ENCODE data around the gene RBM15B. TPM values are rescaled to one million over a fixed set of nuclear protein-coding genes. Genes with fewer than 3 reads are reported as not detected.

The RBM15B gene
- total RNA-seq, 1 experiment from 2014 or later = 17.1 TPM

DNA sequence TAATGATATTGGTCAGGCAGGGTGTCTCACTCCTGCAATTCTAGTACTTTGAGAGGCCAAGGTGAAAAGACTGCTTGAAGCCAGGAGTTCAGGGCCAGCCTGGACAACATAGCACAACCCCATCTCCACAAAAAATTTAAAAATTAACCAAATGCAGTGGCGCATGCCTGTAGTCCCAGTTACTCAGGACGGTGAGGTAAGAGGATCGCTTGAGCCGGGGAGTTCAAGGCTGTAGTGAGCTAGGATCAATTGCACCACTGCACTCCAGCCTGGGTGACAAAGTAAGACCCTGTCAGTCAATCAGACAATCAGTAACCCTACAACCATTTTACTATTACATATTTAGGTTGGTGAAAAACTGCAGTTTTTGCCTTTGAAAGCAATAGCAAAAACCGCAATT is 43.0 kb downstream of the RBM15B start:
- H3K4me1 ChIP-seq (ENCODE audit: low read length) = no peaks in the 10 kb centered on the region
- no peaks in the 10 kb centered on the region for H3K9me2 ChIP-seq (replicated peaks; ENCODE audit: insufficient read depth, low read length)
- H3K27ac ChIP-seq (ENCODE audit: low read length) = no peak overlapping the region
- no peak for DNase-seq
- no peak overlapping the region for H2AFZ ChIP-seq (ENCODE audit: low read length)
- H3K27me3 ChIP-seq (ENCODE audit: low read length) = no peaks in the 10 kb centered on the region
- H3K36me3 ChIP-seq (ENCODE audit: insufficient read depth, low read length) = peaks cover 29% of the 10 kb centered on the region; the same call in 1 of the 2 replicates
- no peaks in the 10 kb centered on the region for H4K20me1 ChIP-seq (ENCODE audit: insufficient read depth, low read depth, low read length)
- H3K79me2 ChIP-seq (ENCODE audit: low read length) = peaks cover 17% of the 10 kb centered on the region
- no peak overlapping the region for H3K9ac ChIP-seq (ENCODE audit: low read length)
- H3K4me3 ChIP-seq (ENCODE audit: low read length) = no peak overlapping the region
- H3K9me3 ChIP-seq (ENCODE audit: low read length) = no peaks in the 10 kb centered on the region
- no peak overlapping the region for H3K4me2 ChIP-seq (ENCODE audit: low read depth, low read length, poor library complexity, severe bottlenecking)

DNA sequence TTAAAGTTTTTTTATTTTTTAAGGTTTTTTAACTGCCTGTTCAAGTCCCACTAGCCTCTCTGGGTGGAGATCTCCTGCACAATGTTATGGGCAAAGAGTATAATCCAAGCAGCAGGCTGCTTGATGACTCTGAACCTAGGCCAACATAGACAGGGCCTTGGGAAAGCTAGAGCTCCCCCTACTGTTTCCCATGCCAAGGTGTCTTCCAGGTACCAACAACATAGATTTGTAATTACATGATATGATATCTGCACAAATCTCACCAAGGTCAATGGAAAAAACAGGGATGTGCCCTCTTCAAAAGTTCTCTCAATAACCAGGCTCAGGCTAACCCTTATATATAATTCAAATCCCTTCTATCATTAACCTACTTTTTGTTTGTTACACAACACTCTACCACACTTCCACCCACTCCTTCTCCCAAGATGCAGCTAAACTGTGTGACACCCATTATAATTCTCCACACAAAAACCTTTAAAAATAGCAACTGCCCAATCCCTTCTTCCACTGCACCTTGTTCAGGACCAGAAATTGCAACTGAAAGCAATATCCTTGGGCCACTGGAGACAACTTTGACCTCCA is 43.8 kb downstream of the RBM15B start:
- Histone ChIP-seq H3K9me3 (ENCODE audit: low read length) (no peaks in the 10 kb centered on the region), H3K9ac (ENCODE audit: low read length) (no peak overlapping the region), H3K36me3 (ENCODE audit: insufficient read depth, low read length) (peaks cover 22% of the 10 kb centered on the region; the same call in 1 of the 2 replicates), H4K20me1 (ENCODE audit: insufficient read depth, low read depth, low read length) (no peaks in the 10 kb centered on the region), H3K4me2 (ENCODE audit: low read depth, low read length, poor library complexity, severe bottlenecking) (no peak overlapping the region), H3K4me3 (ENCODE audit: low read length) (no peak overlapping the region), H2AFZ (ENCODE audit: low read length) (no peak overlapping the region), H3K27me3 (ENCODE audit: low read length) (no peaks in the 10 kb centered on the region), H3K79me2 (ENCODE audit: low read length) (peaks cover 16% of the 10 kb centered on the region), H3K9me2 (replicated peaks; ENCODE audit: insufficient read depth, low read length) (no peaks in the 10 kb centered on the region), H3K4me1 (ENCODE audit: low read length) (no peaks in the 10 kb centered on the region), H3K27ac (ENCODE audit: low read length) (no peak overlapping the region)
- DNase-seq = peak; percentile 86

DNA sequence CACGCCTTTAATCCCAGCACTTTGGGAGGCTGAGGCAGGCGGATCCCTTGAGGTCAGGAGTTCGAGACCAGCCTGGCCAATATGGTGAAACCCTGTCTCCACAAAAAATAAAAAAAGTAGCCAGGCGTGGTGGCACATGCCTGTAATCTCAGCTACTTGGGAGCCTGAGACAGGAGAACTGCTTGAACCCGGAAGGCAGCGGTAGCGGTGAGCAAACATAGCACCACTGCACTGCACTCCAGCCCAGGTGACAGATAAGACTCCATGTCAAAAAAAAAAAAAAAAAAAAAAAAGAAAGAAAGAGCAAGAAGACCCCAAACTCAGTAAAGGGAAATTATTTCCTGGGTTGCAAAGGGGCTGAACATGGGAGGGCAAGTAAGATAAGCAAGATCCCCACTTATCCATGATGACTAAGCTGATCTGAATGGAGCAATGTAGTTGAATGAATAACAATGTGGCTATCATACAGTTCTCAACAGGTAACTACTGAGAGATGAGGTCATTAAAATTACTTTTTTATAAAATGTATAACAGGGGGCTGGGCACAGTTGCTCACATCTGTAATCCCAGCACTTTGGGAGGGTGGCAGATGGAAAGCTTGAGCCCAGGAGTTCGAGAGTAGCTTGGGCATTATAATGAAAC is 46.0 kb downstream of the RBM15B start:
- Histone ChIP-seq H3K27ac (ENCODE audit: low read length) (no peak overlapping the region), H2AFZ (ENCODE audit: low read length) (no peak overlapping the region), H3K27me3 (ENCODE audit: low read length) (no peaks in the 10 kb centered on the region), H3K4me1 (ENCODE audit: low read length) (no peaks in the 10 kb centered on the region), H3K9me2 (replicated peaks; ENCODE audit: insufficient read depth, low read length) (no peaks in the 10 kb centered on the region), H3K9me3 (ENCODE audit: low read length) (no peaks in the 10 kb centered on the region), H3K79me2 (ENCODE audit: low read length) (peaks cover 22% of the 10 kb centered on the region), H3K9ac (ENCODE audit: low read length) (no peak overlapping the region), H3K36me3 (ENCODE audit: insufficient read depth, low read length) (peaks cover 33% of the 10 kb centered on the region), H3K4me2 (ENCODE audit: low read depth, low read length, poor library complexity, severe bottlenecking) (no peak overlapping the region), H4K20me1 (ENCODE audit: insufficient read depth, low read depth, low read length) (no peaks in the 10 kb centered on the region), H3K4me3 (ENCODE audit: low read length) (no peak overlapping the region)
- no peak for DNase-seq

DNA sequence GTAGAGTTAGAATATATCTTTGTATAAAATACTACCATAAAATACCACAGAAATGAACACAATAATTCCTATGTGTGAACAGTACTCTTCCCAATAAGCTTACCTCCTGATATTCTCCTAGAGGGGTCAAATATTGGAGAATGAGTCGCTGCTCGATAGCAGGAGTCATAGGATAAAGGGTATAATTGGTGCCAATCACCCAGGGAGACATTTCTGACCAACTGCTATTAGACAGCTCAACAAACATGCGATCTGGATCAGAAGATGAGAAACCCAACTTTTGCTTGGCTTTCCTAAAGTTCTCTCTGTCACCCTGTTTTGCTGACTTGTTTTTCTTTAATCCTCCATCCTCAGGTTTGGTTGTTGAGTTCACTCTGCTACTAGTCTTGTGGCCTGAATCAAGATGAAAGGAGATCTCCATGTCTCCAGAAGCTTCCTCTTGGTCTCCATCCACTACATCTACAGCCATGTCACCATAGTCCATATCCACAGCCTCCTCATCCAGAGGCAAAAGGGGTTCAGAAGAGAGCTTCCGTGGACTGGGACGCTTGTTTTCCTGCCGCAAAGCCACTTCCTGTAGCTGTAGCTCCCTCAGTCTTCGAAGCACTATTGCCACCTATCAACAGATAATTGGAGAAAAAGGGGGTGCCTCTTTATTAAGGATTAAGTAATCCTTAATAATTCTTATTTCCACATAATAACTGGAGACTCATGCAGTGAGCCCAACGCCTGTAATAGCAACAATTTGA is 50.4 kb downstream of the RBM15B start:
- no peak overlapping the region for H3K9ac ChIP-seq (ENCODE audit: low read length)
- no peak for DNase-seq
- H3K27me3 ChIP-seq (ENCODE audit: low read length) = no peaks in the 10 kb centered on the region

DNA sequence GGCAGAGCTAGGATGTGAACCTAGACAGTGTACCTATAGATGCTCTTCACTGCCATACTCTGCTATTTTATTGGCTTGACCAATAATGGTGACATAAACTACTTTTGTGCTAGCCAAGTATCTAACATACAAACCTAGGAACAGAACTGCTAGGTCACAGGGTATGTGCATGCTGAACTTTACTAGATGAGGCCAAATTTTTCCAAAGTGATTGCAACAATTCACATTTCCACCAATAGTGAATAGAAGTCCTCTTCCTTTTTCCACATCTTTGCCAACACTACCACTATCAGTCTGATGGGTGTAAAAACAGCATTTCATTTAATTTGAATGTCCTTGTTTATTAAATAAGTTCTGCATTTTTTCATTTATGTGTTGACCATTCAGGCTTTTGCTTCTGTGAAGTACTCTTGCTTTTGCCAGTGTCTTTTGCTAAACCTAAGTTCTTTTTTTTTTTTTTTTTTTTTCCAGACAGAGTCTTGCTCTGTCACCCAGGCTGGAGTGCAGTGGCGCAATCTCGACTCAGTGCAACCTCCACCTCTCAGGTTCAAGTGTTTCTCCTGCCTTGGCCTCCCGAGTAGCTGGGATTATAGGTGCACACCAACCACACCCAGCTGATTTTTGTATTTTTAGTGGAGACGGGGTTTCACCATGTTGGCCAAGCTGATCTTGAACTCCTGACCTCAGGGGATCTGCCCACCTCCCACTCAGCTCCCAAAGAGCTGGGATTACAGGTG is 54.6 kb downstream of the RBM15B start:
- H2AFZ ChIP-seq (ENCODE audit: low read length) = no peak overlapping the region
- peaks cover 5% of the 10 kb centered on the region for H3K4me1 ChIP-seq (ENCODE audit: low read length)
- H3K9me2 ChIP-seq (replicated peaks; ENCODE audit: insufficient read depth, low read length) = no peaks in the 10 kb centered on the region
- H3K36me3 ChIP-seq (ENCODE audit: insufficient read depth, low read length) = peaks cover 19% of the 10 kb centered on the region
- no peak overlapping the region for H3K4me2 ChIP-seq (ENCODE audit: low read depth, low read length, poor library complexity, severe bottlenecking)
- no peaks in the 10 kb centered on the region for H4K20me1 ChIP-seq (ENCODE audit: insufficient read depth, low read depth, low read length)
- H3K4me3 ChIP-seq (ENCODE audit: low read length) = no peak overlapping the region
- H3K27ac ChIP-seq (ENCODE audit: low read length) = no peak overlapping the region
- no peak for DNase-seq
- peaks cover 57% of the 10 kb centered on the region for H3K79me2 ChIP-seq (ENCODE audit: low read length)
- no peaks in the 10 kb centered on the region for H3K27me3 ChIP-seq (ENCODE audit: low read length)
- no peaks in the 10 kb centered on the region for H3K9me3 ChIP-seq (ENCODE audit: low read length)
- no peak overlapping the region for H3K9ac ChIP-seq (ENCODE audit: low read length)

More for the DNA sequence above, 50.4 kb downstream of the RBM15B start:
- no peaks in the 10 kb centered on the region for H3K4me1 ChIP-seq (ENCODE audit: low read length)
- no peaks in the 10 kb centered on the region for H3K9me3 ChIP-seq (ENCODE audit: low read length)
- peaks cover 25% of the 10 kb centered on the region for H3K79me2 ChIP-seq (ENCODE audit: low read length)
- peaks cover 28% of the 10 kb centered on the region for H3K36me3 ChIP-seq (ENCODE audit: insufficient read depth, low read length)
- no peak overlapping the region for H2AFZ ChIP-seq (ENCODE audit: low read length)
- no peaks in the 10 kb centered on the region for H4K20me1 ChIP-seq (ENCODE audit: insufficient read depth, low read depth, low read length)
- H3K4me3 ChIP-seq (ENCODE audit: low read length) = no peak overlapping the region
- H3K4me2 ChIP-seq (ENCODE audit: low read depth, low read length, poor library complexity, severe bottlenecking) = no peak overlapping the region
- no peaks in the 10 kb centered on the region for H3K9me2 ChIP-seq (replicated peaks; ENCODE audit: insufficient read depth, low read length)
- no peak overlapping the region for H3K27ac ChIP-seq (ENCODE audit: low read length)

Other genes starting within 250 kb of the RBM15B start
- gene MANF, start 6.0 kb upstream of the RBM15B start, total RNA-seq (2014; rRNA removed; shearing (Covaris generic); ENCODE audit: low replicate concordance) = 27.2 and 51.8 TPM in 2 replicates
- gene DCAF1, start 108.7 kb downstream of the RBM15B start, total RNA-seq (2014; rRNA removed; shearing (Covaris generic); ENCODE audit: low replicate concordance) = 19.7 and 25.4 TPM in 2 replicates
- gene RAD54L2, start 147.4 kb downstream of the RBM15B start, total RNA-seq (2014; rRNA removed; shearing (Covaris generic); ENCODE audit: low replicate concordance) = 15.2 and 17.6 TPM in 2 replicates

All from Karpas-422 (cell line).